MCF 10A (cell line): ENCODE data around the gene TM9SF2. TPM values are rescaled to one million over a fixed set of nuclear protein-coding genes. Genes with fewer than 3 reads are reported as not detected.

ENCODE experiments used
- BruUV-seq: library from RNA; stranded (reverse); fragments of 400-500 nt; replicated peaks from 2 replicates; lab custom pipeline; 2021; lab: Mats Ljungman, UMichigan
- CTCF ChIA-PET: fragments of 300-600 bp; sonication (Branson Sonifier 250); formaldehyde crosslinking; extraction: SDS; loops from one replicate; lab custom pipeline; 2021; ENCODE audit warnings: antibody characterized with exemption, inconsistent platforms; lab: Yijun Ruan, JAX
- POLR2A ChIA-PET: fragments of 300-600, 350-650 bp; sonication (Branson Sonifier 250); formaldehyde crosslinking; extraction: SDS; loops from one replicate; lab custom pipeline; 2020; ENCODE audit warnings: antibody characterized with exemption, inconsistent platforms; lab: Yijun Ruan, JAX
- DNase-seq: peaks from one replicate; pipeline ENCODE4 v3.0.0-alpha.2; 2018; ENCODE audit not compliant: unreplicated experiment
- H3K27ac Mint-ChIP-seq: one replicate; pipeline ENCODE4 v1.8.0; 2022; ENCODE audit warnings: mild to moderate bottlenecking, low read depth, mixed read lengths; ENCODE audit not compliant: unreplicated experiment
- H3K27me3 Mint-ChIP-seq: one replicate; pipeline ENCODE4 v1.8.0; 2022; ENCODE audit warnings: mixed read lengths; ENCODE audit not compliant: insufficient read depth, unreplicated experiment
- H3K36me3 Mint-ChIP-seq: one replicate; pipeline ENCODE4 v1.8.0; 2022; ENCODE audit warnings: mild to moderate bottlenecking, moderate library complexity, mixed read lengths; ENCODE audit not compliant: insufficient read depth, unreplicated experiment
- H3K4me1 Mint-ChIP-seq: one replicate; pipeline ENCODE4 v1.8.0; 2022; ENCODE audit warnings: mixed read lengths; ENCODE audit not compliant: insufficient read depth, unreplicated experiment
- H3K4me3 Mint-ChIP-seq: one replicate; pipeline ENCODE4 v1.8.0; 2022; ENCODE audit warnings: mild to moderate bottlenecking, moderate library complexity, mixed read lengths; ENCODE audit not compliant: unreplicated experiment
- H3K9me3 Mint-ChIP-seq: one replicate; pipeline ENCODE4 v1.8.0; 2022; ENCODE audit warnings: mixed read lengths; ENCODE audit not compliant: unreplicated experiment
- intact Hi-C: fragments of 100-400 bp; cut with micrococcal nuclease; formaldehyde crosslinking; loops from 2 replicates; pipeline ENCODE4 v1.14.1; 2022
- total RNA-seq: library from RNA; stranded (reverse); gene quantifications from 2 replicates; pipeline ENCODE4 v1.2.3, GENCODE V29; 2022
- TF ChIP-seq, protein P1 (sequence below): fragments of 200-600 bp; IDR thresholded peaks from one replicate; pipeline ENCODE4 v1.8.0; 2022; ENCODE audit warnings: antibody characterized with exemption, mild to moderate bottlenecking; ENCODE audit not compliant: unreplicated experiment

TM9SF2 gene
- total RNA-seq, 1 experiment from 2014 or later: 71.1 TPM

GRCh38 chr13:99542788-99543406, 41.6 kb downstream of the TM9SF2 start:
- no peak overlapping the region for H3K27ac Mint-ChIP-seq
- ChIA-PET CTCF (interaction anchor here (0.7 to 1.6 kb wide), 4 partner anchors 9 to 107 kb away, joined by 3 to 4 read pairs (median 3); partner anchors contain the start of gene TM9SF2), POLR2A (interaction anchor here (0.6 to 0.9 kb wide), 3 partner anchors 12 to 891 kb away, joined by 3 to 4 read pairs (median 3); no protein-coding TSS in a partner anchor)
- intact Hi-C loops: no loop called here
- H3K4me1 Mint-ChIP-seq: no peaks in the 10 kb centered on the region
- no peak for DNase-seq
- TF ChIP-seq, protein P1, sequence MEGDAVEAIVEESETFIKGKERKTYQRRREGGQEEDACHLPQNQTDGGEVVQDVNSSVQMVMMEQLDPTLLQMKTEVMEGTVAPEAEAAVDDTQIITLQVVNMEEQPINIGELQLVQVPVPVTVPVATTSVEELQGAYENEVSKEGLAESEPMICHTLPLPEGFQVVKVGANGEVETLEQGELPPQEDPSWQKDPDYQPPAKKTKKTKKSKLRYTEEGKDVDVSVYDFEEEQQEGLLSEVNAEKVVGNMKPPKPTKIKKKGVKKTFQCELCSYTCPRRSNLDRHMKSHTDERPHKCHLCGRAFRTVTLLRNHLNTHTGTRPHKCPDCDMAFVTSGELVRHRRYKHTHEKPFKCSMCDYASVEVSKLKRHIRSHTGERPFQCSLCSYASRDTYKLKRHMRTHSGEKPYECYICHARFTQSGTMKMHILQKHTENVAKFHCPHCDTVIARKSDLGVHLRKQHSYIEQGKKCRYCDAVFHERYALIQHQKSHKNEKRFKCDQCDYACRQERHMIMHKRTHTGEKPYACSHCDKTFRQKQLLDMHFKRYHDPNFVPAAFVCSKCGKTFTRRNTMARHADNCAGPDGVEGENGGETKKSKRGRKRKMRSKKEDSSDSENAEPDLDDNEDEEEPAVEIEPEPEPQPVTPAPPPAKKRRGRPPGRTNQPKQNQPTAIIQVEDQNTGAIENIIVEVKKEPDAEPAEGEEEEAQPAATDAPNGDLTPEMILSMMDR: no peak
- no peak overlapping the region for H3K4me3 Mint-ChIP-seq
- H3K27me3 Mint-ChIP-seq: no peaks in the 10 kb centered on the region
- peaks cover 97% of the 10 kb centered on the region for H3K36me3 Mint-ChIP-seq
- no peaks in the 10 kb centered on the region for H3K9me3 Mint-ChIP-seq
- no TSS peak for BruUV-seq

DNA sequence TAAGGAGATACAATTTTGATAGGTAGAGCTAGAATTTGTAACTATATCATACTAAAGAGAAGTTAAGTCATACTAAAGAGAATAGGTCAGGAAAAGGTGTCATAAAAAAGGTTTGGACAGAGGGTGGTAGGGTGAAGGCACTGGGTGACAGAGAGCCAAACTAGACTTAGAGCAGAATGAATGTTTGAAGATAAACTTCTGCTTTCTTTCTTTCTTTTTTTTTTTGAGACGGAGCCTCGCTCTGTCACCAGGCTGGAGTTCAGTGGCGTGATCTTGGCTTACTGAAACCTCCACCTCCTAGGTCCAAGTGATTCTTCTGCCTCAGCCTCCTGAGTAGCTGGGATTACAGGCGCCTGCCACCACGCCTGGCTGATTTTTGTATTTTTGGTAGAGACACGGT, 44.1 kb downstream of the TM9SF2 start:
- Mint-ChIP-seq H3K27me3 (no peaks in the 10 kb centered on the region), H3K27ac (no peak overlapping the region), H3K4me1 (no peaks in the 10 kb centered on the region), H3K9me3 (no peaks in the 10 kb centered on the region), H3K4me3 (no peak overlapping the region), H3K36me3 (peaks cover 93% of the 10 kb centered on the region)
- TF ChIP-seq, protein P1: no peak
- CTCF ChIA-PET: interaction anchor here (0.8 to 1.5 kb wide), 3 partner anchors 69 to 363 kb away, joined by 3 to 5 read pairs (median 4); no protein-coding TSS in a partner anchor
- intact Hi-C loops: no loop called here
- DNase-seq: no peak
- BruUV-seq: no TSS peak
- POLR2A ChIA-PET: no interaction called here

DNA sequence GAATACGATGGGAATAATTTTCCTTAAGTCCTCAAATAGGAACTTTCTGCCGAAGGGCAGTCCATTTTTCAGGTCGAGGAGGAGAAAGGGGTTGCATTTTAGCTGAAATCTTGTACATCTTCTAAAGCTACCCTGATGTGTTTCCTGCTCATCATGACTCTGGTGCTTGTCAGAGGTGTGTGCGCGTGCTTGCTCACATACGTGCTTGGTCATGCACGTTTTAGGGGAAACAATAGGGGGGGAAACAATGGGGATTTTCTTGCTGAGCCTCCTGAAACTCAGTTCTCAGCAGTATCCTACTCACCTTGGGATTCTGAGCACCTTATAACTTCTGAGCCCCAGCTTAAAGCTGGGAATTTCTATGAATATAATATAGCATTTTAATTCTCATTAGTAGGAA, 44.7 kb downstream of the TM9SF2 start:
- no peaks in the 10 kb centered on the region for H3K9me3 Mint-ChIP-seq
- TF ChIP-seq, protein P1: no peak
- POLR2A ChIA-PET: no interaction called here
- CTCF ChIA-PET: interaction anchor here (1.2 to 1.6 kb wide), 3 partner anchors 68 to 103 kb away, joined by 3 to 5 read pairs (median 3); no protein-coding TSS in a partner anchor
- H3K4me3 Mint-ChIP-seq: no peak overlapping the region
- H3K27me3 Mint-ChIP-seq: no peaks in the 10 kb centered on the region
- BruUV-seq: no TSS peak
- peaks cover 91% of the 10 kb centered on the region for H3K36me3 Mint-ChIP-seq
- no peak for DNase-seq
- H3K4me1 Mint-ChIP-seq: no peaks in the 10 kb centered on the region
- H3K27ac Mint-ChIP-seq: no peak overlapping the region
- intact Hi-C loops: no loop called here

DNA sequence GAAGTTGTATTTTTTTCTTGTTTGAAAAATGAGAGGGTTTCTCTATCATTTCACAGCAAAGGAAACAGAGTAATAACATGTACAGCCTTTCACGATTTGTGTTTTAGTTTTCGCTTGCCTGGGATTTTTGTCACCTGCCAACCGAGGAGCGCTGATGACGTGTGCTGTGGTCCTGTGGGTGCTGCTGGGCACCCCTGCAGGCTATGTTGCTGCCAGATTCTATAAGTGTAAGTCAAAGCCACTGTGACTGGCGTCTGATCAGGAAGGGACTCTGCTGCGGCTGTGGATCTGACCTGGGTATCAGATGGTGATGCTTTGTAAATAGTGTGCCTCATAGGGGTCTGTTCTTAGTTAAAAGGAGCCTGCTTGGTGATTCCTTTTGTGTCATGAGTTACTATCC, 45.6 kb downstream of the TM9SF2 start:
- TF ChIP-seq, protein P1: no peak
- Mint-ChIP-seq H3K27me3 (no peaks in the 10 kb centered on the region), H3K9me3 (no peaks in the 10 kb centered on the region), H3K27ac (peak overlapping the region; percentile 49), H3K36me3 (peaks cover 91% of the 10 kb centered on the region), H3K4me3 (no peak overlapping the region), H3K4me1 (no peaks in the 10 kb centered on the region)
- POLR2A ChIA-PET: no interaction called here
- CTCF ChIA-PET: interaction anchor here (1.5 to 1.6 kb wide), 2 partner anchors 69 to 104 kb away, joined by 3 to 5 read pairs; no protein-coding TSS in a partner anchor
- no peak for DNase-seq
- intact Hi-C loops: no loop called here
- BruUV-seq: no TSS peak
